Measurements from ENCODE around the gene MAP2.

DNA sequence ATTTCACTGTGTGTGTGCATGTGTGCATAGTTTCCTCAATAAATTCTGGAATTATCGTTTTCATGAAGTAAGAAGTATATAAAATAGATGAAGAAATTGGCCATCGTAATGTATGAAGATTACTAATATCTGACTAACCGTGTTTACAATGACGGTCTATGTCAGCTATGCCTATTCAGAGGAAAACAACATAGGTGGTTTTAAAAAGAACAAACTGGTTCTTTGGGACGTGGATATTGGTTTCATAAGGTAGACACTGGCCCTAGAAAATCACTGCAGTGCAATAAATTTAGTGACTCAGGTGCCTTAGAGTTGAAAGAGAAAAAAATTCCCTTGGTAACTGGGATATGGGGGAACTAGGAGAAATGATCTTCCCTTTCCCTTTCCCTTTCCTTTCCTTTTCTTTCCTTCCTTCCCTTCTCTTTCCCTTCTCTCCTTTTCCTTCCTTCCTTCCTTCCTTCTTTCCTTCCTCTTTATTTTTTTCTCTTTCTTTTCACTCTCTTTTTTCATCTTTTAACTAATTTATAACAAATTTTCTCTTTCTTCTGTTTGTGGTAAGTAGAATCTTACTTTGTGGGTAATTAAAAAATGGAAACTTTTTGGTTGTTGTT, 36.4 kb downstream of the MAP2 start:
- TF ChIP-seq, protein P1, sequence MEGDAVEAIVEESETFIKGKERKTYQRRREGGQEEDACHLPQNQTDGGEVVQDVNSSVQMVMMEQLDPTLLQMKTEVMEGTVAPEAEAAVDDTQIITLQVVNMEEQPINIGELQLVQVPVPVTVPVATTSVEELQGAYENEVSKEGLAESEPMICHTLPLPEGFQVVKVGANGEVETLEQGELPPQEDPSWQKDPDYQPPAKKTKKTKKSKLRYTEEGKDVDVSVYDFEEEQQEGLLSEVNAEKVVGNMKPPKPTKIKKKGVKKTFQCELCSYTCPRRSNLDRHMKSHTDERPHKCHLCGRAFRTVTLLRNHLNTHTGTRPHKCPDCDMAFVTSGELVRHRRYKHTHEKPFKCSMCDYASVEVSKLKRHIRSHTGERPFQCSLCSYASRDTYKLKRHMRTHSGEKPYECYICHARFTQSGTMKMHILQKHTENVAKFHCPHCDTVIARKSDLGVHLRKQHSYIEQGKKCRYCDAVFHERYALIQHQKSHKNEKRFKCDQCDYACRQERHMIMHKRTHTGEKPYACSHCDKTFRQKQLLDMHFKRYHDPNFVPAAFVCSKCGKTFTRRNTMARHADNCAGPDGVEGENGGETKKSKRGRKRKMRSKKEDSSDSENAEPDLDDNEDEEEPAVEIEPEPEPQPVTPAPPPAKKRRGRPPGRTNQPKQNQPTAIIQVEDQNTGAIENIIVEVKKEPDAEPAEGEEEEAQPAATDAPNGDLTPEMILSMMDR (conservative IDR thresholded peaks at IDR 0.05; ENCODE audit: low read depth in 2 of 2) = no peak
- TF ChIP-seq CREB1 (CRISPR knock-in tag; IDR thresholded peaks at IDR 0.05; ENCODE audit: low read depth) (no peak), POLR2AphosphoS5 (IDR thresholded peaks at IDR 0.05; ENCODE audit: low read depth) (no peak), EZH2 (IDR thresholded peaks at IDR 0.05; ENCODE audit: low read depth, unreplicated experiment) (no peak), EZH2phosphoT487 (IDR thresholded peaks at IDR 0.05; ENCODE audit: unreplicated experiment) (no peak), NANOG (IDR thresholded peaks at IDR 0.05; ENCODE audit: borderline replicate concordance) (no peak), ZNF114 (CRISPR knock-in tag; IDR thresholded peaks at IDR 0.05) (no peak), JUNB (IDR thresholded peaks at IDR 0.05; ENCODE audit: unreplicated experiment) (no peak)
- TF ChIP-seq, protein P2, sequence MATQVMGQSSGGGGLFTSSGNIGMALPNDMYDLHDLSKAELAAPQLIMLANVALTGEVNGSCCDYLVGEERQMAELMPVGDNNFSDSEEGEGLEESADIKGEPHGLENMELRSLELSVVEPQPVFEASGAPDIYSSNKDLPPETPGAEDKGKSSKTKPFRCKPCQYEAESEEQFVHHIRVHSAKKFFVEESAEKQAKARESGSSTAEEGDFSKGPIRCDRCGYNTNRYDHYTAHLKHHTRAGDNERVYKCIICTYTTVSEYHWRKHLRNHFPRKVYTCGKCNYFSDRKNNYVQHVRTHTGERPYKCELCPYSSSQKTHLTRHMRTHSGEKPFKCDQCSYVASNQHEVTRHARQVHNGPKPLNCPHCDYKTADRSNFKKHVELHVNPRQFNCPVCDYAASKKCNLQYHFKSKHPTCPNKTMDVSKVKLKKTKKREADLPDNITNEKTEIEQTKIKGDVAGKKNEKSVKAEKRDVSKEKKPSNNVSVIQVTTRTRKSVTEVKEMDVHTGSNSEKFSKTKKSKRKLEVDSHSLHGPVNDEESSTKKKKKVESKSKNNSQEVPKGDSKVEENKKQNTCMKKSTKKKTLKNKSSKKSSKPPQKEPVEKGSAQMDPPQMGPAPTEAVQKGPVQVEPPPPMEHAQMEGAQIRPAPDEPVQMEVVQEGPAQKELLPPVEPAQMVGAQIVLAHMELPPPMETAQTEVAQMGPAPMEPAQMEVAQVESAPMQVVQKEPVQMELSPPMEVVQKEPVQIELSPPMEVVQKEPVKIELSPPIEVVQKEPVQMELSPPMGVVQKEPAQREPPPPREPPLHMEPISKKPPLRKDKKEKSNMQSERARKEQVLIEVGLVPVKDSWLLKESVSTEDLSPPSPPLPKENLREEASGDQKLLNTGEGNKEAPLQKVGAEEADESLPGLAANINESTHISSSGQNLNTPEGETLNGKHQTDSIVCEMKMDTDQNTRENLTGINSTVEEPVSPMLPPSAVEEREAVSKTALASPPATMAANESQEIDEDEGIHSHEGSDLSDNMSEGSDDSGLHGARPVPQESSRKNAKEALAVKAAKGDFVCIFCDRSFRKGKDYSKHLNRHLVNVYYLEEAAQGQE (IDR thresholded peaks at IDR 0.05; ENCODE audit: unreplicated experiment) = no peak
- TF ChIP-seq, protein P3, sequence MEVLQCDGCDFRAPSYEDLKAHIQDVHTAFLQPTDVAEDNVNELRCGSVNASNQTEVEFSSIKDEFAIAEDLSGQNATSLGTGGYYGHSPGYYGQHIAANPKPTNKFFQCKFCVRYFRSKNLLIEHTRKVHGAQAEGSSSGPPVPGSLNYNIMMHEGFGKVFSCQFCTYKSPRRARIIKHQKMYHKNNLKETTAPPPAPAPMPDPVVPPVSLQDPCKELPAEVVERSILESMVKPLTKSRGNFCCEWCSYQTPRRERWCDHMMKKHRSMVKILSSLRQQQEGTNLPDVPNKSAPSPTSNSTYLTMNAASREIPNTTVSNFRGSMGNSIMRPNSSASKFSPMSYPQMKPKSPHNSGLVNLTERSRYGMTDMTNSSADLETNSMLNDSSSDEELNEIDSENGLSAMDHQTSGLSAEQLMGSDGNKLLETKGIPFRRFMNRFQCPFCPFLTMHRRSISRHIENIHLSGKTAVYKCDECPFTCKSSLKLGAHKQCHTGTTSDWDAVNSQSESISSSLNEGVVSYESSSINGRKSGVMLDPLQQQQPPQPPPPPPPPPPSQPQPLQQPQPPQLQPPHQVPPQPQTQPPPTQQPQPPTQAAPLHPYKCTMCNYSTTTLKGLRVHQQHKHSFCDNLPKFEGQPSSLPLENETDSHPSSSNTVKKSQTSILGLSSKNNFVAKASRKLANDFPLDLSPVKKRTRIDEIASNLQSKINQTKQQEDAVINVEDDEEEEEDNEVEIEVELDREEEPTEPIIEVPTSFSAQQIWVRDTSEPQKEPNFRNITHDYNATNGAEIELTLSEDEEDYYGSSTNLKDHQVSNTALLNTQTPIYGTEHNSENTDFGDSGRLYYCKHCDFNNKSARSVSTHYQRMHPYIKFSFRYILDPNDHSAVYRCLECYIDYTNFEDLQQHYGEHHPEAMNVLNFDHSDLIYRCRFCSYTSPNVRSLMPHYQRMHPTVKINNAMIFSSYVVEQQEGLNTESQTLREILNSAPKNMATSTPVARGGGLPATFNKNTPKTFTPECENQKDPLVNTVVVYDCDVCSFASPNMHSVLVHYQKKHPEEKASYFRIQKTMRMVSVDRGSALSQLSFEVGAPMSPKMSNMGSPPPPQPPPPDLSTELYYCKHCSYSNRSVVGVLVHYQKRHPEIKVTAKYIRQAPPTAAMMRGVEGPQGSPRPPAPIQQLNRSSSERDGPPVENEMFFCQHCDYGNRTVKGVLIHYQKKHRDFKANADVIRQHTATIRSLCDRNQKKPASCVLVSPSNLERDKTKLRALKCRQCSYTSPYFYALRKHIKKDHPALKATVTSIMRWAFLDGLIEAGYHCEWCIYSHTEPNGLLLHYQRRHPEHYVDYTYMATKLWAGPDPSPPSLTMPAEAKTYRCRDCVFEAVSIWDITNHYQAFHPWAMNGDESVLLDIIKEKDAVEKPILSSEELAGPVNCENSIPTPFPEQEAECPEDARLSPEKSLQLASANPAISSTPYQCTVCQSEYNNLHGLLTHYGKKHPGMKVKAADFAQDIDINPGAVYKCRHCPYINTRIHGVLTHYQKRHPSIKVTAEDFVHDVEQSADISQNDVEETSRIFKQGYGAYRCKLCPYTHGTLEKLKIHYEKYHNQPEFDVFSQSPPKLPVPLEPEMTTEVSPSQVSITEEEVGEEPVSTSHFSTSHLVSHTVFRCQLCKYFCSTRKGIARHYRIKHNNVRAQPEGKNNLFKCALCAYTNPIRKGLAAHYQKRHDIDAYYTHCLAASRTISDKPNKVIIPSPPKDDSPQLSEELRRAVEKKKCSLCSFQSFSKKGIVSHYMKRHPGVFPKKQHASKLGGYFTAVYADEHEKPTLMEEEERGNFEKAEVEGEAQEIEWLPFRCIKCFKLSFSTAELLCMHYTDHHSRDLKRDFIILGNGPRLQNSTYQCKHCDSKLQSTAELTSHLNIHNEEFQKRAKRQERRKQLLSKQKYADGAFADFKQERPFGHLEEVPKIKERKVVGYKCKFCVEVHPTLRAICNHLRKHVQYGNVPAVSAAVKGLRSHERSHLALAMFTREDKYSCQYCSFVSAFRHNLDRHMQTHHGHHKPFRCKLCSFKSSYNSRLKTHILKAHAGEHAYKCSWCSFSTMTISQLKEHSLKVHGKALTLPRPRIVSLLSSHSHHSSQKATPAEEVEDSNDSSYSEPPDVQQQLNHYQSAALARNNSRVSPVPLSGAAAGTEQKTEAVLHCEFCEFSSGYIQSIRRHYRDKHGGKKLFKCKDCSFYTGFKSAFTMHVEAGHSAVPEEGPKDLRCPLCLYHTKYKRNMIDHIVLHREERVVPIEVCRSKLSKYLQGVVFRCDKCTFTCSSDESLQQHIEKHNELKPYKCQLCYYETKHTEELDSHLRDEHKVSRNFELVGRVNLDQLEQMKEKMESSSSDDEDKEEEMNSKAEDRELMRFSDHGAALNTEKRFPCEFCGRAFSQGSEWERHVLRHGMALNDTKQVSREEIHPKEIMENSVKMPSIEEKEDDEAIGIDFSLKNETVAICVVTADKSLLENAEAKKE (CRISPR knock-in tag; IDR thresholded peaks at IDR 0.05) = no peak
- TF ChIP-seq, protein P4, sequence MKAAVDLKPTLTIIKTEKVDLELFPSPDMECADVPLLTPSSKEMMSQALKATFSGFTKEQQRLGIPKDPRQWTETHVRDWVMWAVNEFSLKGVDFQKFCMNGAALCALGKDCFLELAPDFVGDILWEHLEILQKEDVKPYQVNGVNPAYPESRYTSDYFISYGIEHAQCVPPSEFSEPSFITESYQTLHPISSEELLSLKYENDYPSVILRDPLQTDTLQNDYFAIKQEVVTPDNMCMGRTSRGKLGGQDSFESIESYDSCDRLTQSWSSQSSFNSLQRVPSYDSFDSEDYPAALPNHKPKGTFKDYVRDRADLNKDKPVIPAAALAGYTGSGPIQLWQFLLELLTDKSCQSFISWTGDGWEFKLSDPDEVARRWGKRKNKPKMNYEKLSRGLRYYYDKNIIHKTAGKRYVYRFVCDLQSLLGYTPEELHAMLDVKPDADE (IDR thresholded peaks at IDR 0.05) = no peak

Data from GM23338 (cell line).